NK-92 treated with Interleukin-12 subunit alpha and Interleukin-12 subunit beta, amount 100 ng/mL, for 24 hours (cell line): ENCODE results near the gene KCNE1.
"Not testable (repeated sequence)": the region's sequence is repeated elsewhere in the genome, so short reads cannot be mapped to it uniquely, and the experiment has no call there.

Source experiments
- DNase-seq: peaks from one replicate; lab custom pipeline; 2025; lab: John Stamatoyannopoulos, UW

The KCNE1 gene

DNA sequence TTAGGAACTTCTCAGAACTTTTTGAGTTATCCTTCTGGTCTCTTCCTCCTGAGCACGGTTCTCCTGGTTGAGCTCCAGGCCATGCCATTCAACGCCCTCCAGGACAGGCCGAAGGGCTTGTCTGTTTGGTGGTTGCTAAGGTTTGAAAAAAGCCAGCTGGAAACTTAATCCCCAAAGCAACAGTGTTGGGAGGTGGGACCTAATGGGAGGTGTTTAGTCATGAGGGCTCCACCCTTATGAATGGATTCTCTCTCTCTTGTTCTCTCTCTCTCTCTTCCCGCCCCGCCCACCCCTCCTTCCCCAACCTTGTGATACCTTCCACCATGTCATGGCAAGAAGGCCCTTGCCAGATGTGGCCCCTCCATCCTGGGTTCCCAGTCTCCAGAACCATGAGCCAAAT is 829 bp downstream of the KCNE1 start:
- DNase-seq, result peak; percentile 53

DNA sequence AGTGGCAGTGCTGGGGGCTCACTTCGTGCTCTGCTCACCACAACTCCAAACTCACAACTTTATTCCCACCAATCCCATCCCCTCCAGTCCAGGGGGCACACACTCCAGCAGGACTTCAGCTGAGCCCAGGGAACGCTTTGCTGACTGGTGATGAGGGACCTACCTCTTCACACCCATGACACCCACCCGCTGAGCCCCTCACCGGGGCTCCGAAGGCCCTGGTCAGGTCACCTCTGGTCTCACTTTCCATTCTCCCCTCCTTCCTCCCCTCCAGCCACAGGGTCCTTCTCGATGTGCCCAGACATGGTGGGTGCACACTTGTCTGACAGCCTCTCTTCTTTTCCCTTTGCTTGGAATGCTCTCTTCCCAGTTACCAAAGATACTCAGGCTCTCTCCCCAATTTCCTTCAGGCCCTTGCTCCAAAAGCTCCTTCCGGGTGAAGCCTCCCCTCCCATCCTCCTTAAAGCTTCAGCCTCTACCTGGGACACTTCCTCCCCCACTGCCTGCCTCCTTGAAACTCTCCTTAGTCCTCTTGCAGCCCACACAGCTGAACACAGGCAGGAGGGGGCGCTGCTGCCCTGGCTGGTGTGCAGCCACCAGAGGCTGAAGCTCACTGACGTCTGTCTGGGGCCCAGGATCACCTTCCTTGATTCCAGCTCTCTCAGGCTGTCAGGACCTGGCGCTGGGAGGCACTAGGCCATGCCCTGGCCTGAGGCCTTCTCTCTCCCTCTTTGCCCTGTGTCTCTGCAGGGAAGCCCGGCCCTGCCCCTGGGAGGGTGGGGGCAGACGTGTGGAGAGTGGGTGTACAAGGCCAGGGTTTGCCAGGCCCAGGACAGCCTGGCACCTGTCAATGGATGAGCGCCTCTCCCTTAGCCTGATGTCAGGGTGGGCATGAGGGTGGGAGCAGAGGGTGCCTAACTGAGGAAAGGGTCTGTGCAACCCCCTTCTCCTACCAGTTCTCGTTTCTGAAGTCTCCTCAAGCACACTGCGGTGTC is 1.6 kb downstream of the KCNE1 start:
- peak; percentile 75 for DNase-seq

DNA sequence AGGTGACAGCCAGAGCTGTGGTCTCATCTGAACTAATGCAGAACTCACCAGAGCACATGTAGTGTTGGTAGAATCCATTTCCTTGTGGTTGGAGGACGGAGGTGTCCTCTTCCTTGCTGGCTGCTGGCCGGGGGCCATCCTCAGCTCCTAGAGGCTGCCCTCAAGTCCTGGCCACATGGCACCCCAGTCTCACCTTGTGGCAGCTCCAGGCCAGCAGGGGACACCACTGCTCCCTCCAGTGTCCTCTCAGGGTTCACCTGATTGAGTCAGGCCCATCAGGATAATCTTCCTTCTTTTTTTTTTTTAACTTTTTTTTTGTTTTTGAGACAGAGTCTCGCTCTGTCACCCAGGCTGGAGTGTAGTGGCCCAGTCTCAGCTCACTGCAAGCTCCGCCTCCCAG is 2.9 kb downstream of the KCNE1 start:
- peak; percentile 52 for DNase-seq

DNA sequence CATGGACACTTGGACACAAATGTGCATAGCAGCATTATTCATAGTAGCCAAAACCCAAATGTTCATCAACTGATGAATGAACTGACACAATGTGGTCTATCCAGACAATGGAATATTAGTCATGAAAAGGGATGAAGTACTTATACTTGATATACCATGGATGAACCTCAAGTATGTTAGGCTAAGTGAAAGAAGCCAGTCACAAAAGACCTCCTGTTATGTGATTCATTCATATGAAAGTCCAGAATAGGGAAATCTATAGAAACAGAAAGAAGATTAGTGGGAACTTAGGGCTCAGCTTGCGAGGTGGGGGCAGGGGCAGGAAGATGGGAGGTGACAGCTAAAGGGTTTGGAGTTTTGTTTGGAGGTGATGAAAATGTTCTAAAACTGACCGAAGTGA is 7.4 kb downstream of the KCNE1 start:
- no peak for DNase-seq

DNA sequence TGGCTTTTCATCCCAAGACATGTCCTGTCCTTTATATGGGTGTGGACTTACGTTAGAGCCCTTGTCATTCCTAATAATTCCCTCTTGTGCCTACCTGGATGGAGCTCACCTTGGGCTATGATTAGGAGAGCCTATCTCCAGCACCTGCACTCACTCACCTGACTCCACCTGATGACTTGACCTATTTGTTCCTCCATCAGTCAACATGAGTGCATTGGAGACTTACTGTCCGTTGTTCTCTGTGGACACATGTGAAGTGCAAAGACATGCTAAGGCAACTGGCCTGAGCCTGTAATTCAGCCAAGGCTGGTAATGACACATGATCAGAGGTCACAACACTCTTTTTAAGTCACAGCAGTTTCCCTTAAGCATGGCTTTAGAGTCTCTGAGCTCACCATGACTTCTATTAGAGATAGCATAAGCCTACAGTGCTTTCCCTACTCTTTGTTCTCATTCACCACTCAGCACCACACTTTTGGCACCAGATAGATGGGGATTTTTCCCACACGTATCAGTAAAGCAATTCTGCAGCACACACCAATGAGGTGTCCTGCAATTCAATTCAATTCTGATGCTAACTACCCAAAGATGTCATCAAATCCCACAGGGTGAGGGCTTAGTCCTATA is 9.4 kb downstream of the KCNE1 start:
- DNase-seq, result no peak

DNA sequence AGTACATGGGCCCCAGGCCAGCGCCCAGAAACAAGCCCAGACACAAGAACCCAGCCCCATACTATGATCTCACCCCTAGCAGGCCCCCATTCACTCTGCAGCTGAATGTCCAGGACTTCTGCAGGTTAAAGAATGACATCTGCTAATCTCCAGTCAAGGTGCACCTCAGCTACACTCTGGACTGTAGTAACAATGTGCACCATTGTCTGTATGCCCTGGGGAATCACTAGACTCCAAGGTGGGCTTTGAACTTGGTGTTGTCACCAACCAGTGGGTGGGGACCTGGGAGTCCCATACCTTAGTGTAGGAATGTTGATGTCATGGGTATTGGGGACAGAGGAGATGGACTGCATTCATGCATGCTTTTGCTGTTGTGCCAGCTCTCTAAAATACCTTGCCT is 10.3 kb downstream of the KCNE1 start:
- DNase-seq, result no peak

DNA sequence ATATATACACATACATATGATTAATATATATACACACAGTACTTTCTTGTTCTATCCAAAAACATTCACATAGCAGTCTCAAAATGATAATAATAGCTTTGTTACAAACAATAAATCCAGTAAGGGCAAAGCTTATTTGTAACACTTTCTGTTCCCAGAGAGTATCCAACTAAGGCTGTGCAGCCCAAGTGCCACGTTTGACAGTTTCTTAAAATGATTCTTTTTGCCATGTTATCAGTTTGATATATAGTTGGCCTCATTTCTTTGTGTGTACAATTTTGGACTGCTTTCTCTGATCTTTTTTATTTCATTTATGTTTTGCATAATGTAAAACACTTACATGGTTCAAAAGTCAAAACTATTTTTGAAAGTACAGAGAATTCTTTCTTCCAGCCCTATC is 11.8 kb downstream of the KCNE1 start:
- no peak for DNase-seq

DNA sequence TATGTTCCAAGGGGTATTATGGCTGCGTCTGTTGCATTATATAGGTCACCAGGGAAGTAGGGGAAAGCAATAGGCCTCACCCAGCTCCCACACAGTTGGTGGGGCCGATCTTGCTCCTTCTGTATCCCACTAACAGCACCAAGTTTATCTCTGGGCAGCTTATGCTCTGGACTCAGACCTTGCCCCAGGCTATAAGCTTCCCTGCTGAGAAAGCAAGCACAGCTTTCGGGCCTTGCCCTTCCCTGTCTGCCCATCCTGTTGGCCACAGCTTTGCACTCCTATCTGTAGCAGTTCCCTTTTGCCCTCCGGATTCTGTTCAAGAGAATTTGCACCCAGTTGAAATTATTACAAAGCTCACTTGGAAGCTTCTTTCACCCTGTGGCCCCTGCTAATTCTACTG is 12.9 kb downstream of the KCNE1 start:
- no peak for DNase-seq

DNA sequence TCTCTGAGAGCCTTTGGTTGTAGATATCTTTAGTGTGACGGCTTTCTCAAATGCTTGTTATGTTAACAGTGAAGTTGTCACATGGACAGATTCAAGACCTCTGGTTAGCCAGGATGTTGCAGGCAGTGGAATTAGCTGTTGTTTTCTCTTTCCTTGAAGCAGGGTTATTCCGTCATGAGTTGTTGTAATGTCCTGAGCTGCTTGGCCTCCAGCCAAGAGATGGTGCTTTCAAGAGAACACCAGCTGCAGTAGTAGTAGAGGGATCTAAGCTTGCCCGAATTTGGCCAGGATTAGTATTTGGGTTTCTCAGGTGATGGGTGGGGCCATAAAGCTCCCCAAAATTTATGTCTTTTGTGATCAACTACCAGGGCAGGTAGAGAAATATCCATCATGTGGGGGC is 13.4 kb downstream of the KCNE1 start:
- DNase-seq, result no peak

DNA sequence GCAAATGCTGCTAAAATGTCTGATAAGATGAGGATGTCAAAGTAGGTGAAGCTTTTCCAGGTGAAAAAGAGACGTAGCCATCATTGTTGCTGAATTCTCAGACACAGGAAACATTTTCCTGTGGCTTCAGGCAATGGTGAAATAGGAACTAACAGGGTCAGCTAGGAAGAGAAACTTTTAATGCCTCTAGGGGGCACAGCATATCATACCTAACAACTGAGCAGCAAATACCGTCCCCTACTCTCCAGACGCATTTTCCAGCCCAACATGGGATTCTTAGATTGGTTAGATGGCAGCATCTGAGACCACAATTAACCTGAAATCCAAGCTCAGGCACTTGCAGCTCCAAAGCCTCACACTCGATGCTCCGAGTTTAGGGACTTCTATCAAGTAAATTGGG is 28.2 kb downstream of the KCNE1 start:
- DNase-seq, result not testable (repeated sequence)

DNA sequence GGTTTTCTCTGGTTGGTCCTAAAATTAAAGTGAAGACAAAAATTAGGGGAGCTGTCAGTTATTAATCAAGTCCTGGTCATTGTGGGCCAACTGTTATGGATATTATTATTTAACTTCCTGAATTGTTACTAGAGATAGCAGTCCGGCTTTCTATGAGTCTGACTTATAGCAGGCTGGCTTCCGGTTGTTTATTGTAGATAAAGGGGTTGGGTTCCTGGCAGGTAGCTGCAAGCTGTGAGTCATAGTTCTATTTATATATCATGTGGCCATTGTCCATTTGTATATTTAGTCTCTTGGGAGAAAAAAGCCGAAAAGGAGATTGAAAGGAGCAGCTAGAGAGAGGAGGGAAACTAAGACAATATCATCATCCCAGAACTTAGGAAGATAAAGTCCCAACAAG is 28.6 kb downstream of the KCNE1 start:
- not testable (repeated sequence) for DNase-seq

DNA sequence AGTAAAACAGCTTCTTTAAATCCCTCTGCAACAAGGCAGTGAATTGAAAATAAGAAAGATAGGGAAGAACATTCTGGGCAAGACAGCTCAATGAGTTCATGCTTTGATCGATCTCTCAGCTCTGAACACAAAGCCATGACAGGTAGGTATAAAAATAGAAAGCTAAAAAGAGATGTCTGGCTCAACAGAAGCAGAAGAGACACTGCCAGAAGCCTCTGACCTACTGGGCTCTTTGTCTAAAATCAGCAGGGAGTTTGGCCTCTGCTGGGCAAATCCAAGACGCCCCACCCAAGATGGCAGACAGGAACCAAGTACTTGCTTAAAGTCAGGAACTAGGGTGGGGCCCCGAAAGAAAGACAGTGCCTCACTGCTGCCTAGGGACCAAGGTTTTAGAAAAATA is 44.7 kb downstream of the KCNE1 start:
- not testable (repeated sequence) for DNase-seq

DNA sequence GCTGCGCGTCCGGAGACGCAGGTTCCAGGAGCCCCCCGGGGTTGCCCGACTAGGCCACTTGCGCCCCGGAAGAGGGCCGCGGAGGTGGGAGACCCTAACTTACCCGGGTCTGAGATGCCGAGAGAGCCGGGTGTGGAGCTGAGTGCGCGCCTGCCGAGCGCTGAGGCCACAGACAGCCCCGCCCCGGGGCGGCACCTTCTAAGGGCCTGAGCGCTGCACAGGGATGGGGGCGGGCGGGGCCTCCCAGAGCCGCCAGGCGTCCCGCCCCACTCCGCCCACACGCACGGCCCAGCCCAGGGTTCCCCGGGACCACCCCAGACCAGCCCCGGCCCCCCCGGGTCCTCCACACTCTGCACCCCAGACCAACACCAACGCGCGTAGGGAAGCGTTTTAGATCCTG is 52.6 kb downstream of the KCNE1 start:
- not testable (repeated sequence) for DNase-seq

DNA sequence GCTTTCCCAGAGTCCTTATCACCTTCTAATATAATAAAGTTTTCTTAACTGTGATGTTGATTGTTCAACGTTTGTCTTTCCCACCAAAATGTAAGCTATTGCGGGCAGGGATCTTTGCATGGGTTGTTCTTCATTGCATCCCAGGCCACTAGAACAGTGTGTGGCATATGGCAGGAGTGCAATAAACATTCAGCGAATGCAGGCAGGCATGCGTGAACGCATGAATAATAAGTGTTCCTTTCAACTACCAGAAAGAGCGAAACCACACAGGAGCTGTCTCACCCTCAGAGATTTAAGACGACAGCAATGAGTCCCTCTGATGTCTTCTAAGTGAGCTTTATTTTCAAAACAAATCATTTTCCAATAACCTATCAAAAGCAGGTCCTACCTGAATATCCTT is 53.7 kb downstream of the KCNE1 start:
- not testable (repeated sequence) for DNase-seq

DNA sequence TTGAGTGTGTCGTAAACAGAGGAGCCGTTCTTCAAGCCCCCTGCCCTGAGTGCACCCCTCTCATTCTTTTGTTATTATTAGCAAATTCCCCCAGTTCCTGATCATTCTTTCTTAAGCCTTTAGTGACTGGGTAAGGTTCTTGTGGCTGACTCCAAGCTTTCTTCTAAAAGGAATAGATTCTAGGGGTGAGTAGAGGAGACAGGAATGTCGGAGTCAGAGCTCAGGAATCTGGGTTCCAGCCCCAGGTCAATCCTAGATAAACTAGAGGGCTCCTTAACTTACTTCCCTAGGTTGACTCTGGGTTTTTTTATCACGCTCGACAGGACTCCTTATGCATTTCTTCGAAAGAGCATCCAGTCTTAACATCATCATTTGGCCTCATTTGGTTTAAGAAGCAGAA is 55.8 kb downstream of the KCNE1 start:
- DNase-seq, result not testable (repeated sequence)

DNA sequence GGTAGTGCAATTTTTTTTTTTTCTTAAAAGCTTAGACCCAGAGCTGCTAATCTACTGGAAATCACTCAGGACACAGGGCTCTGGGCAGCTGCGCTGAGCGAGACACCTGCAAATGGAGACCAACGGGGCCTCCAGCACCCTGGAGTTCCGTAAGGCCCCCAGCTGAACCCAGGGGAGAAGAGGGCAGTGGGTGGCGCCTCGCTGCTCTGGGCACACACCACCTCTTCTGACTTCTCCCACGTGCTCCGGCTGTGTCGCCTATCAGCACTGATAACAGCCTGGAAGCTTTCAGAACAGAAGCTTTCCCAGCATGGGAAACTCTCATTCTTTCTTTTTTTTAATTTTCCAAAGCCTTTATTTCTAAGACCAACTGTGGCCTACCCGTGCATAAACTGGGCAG is 56.4 kb downstream of the KCNE1 start:
- DNase-seq, result not testable (repeated sequence)

DNA sequence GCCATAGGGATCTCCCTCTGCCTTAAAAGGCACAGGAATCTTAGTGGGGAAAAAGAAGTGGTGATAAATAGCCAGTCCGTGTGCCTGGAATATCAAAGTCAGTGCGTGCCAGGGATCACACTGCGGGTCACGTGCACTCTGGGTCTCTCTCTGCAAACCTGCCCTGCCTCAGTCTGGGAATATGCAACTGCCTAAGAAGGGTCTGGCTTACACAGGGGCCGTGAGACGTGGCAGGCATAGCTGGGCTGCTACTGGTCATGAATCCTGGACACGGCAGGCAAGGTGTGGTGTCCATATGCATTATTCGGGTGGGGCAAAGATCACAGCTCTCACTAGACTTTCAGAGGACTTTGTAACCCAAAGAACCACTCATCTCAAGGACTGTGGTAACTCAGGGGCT is 65.0 kb downstream of the KCNE1 start:
- not testable (repeated sequence) for DNase-seq

DNA sequence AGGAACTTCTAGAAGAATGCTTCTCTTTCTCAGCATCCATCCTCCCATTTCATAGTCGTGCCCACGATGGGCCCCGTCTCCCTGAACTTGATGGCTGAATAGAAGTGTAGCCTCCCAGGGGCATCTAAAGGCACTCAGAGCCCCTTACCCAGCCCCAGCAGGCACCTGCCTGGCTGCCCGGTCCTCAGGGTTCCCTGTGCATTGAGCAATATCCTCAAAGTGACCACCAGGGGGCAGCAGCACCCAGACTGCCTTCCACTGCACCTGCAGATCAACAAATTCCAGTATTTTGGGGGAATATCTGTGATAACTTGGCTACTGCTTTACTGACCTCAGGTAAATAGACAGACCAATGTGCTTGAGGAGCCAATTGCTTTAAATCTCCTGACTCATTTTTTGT is 68.5 kb downstream of the KCNE1 start:
- not testable (repeated sequence) for DNase-seq

DNA sequence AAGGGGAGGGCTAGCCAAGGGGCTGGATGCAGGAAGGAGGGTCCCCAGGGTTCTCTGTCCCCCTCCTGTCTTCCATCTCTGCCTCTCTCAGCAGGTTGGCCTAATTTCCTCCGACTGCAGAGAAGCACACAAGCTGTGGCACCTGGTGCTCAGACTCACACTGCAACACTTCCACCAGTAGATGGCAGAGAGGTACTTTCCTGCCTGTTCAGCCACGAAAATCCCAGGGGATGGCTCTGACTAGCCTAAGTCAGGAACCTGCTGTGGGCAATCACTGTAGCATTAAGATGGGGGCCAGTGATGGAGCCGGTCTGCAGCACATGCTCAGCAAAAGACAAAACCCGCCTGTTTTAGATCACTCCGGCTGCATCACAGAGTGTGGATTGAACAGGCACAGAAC is 82.3 kb downstream of the KCNE1 start:
- not testable (repeated sequence) for DNase-seq

DNA sequence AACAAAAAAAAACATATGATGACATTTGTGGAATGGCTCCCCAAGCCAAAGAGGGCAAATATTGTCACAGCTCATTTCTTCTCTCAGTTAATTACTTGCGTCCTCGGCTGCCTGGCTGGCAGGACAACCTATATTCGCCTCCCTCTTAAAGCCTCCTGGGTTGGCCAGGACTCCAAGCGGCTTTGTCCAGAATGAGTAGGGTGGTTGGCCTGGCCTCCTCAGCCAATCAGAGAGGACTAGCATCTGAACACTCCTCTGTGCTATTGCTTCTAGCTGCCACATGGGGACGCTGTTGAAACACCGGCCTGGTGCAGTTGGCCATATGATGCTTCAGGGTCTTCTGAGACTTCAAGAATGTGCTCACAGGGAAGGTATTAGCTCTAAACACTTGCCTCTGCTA is 83.6 kb downstream of the KCNE1 start:
- not testable (repeated sequence) for DNase-seq

DNA sequence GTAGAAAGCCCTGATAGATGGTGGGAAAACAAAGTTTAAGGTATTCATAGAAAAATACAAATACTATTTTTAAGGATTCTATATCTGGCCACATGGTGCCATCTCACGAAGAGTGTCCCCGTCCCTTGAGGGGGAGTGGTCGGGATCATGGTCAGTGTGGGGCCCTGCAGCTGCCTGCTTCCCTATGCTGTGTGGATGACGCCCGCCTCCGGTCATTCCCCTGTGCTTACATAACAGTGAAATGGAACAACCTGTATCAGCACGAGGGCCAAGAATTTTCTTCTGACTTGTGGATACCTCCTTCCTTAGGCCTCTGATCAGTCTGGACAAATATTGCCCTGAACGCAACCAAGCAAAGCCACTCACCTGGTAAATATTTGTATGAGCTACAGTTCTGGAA is 84.7 kb downstream of the KCNE1 start:
- DNase-seq, result not testable (repeated sequence)

DNA sequence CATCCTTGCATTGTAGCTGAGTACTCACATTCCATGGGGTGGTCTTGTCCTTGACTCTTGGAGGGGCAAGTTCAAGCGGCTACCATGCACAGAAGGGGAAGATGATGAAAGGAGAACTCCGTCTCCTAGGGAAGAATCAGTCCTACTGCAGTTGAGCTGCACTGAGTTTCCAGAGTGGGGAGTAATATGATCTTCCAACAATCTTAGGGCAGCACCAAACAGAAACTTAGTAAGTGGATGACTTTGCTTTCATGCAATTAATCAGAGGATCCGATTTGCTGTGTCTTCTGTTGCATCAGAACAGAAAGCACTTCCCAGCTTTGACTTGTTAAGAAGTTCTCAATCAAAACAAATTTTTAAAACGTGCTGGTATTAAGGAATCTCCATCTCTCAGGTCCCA is 88.2 kb downstream of the KCNE1 start, which contains the start of gene SMIM34:
SMIM34 (minus strand) TSS at position 147 of the 400 bp plus-strand sequence; CDS start at position 35, 112 bp downstream.
- not testable (repeated sequence) for DNase-seq

DNA sequence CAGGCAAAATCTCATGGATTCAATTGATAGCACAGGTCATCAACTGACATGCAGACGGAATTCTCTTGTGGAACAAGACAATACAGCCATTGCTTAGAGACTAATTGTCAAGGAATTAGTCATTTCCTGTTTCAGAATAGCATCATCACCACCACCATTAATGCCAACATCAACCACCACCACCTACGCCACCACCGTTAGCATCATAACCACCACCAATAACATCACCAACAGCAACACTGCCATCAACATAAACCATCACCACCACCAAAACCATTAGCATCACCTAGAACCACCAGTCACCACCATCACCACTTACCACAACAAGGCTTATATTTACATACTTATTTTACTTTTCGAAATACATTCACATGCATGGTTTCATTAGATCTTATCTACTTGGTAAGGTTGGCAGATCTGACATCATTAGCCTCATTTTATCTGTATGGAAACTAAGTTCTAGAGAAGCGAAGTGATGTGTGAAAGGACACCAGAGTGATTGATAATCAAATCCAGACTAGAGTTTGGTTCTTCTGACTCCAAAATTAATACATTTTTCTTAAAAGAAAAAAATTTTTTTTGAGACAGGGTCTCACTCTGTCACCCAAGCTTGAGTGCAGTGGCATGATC is 94.4 kb downstream of the KCNE1 start:
- not testable (repeated sequence) for DNase-seq
